ENCODE data around the gene DAZAP1.

DAZAP1 gene

GRCh38 chr19:1441677-1442438, 34.5 kb downstream of the DAZAP1 start (continued):
- TF ChIP-seq POU6F1 (CRISPR knock-in tag; IDR thresholded peaks at IDR 0.05; ENCODE audit: borderline replicate concordance, low read depth): no peak
- no peak for TF ChIP-seq GLIS3 (CRISPR knock-in tag; IDR thresholded peaks at IDR 0.05)
- TF ChIP-seq ISL1 (CRISPR knock-in tag; IDR thresholded peaks at IDR 0.05): no peak
- no peak for TF ChIP-seq ZNF70 (CRISPR knock-in tag; IDR thresholded peaks at IDR 0.05)
- TF ChIP-seq PATZ1 (CRISPR knock-in tag; IDR thresholded peaks at IDR 0.05; ENCODE audit: borderline replicate concordance): no peak
- TF ChIP-seq CSRNP3 (CRISPR knock-in tag; IDR thresholded peaks at IDR 0.05): no peak

GRCh38 chr19:1445185-1445931, 38.0 kb downstream of the DAZAP1 start:
- ATAC-seq: peak; percentile 88
- no peak for TF ChIP-seq TCF4 (CRISPR knock-in tag; IDR thresholded peaks at IDR 0.05; ENCODE audit: borderline replicate concordance)
- no peak for TF ChIP-seq RARB (CRISPR knock-in tag; IDR thresholded peaks at IDR 0.05)
- 0 out of 2 replicates have a peak, but pooled peaks have one; percentile 64 for TF ChIP-seq GLIS3 (CRISPR knock-in tag; IDR thresholded peaks at IDR 0.05)
- TF ChIP-seq BACH2 (CRISPR knock-in tag; IDR thresholded peaks at IDR 0.05; ENCODE audit: borderline replicate concordance): no peak
- TF ChIP-seq ZNF8 (CRISPR knock-in tag; IDR thresholded peaks at IDR 0.05): peak; percentile 36; the same call in 1 of the 2 replicates
- TF ChIP-seq SNAI2 (CRISPR knock-in tag; IDR thresholded peaks at IDR 0.05): no peak
- TF ChIP-seq ZFP3 (CRISPR knock-in tag; IDR thresholded peaks at IDR 0.05): no peak

GRCh38 chr19:1445932-1446712, 38.7 kb downstream of the DAZAP1 start:
- peak; percentile 25 for ATAC-seq
- no peak for TF ChIP-seq OSR1 (CRISPR knock-in tag; IDR thresholded peaks at IDR 0.05)
- TF ChIP-seq ZNF8 (CRISPR knock-in tag; IDR thresholded peaks at IDR 0.05): peak; percentile 96

GRCh38 chr19:1446713-1447481, 39.5 kb downstream of the DAZAP1 start:
- ATAC-seq: no peak
- TF ChIP-seq CSRNP3 (CRISPR knock-in tag; IDR thresholded peaks at IDR 0.05): no peak
- no peak for TF ChIP-seq ARNTL (CRISPR knock-in tag; IDR thresholded peaks at IDR 0.05; ENCODE audit: borderline replicate concordance, low read depth)
- no peak for TF ChIP-seq POU6F1 (CRISPR knock-in tag; IDR thresholded peaks at IDR 0.05; ENCODE audit: borderline replicate concordance, low read depth)
- no peak for TF ChIP-seq ISL1 (CRISPR knock-in tag; IDR thresholded peaks at IDR 0.05)
- no peak for TF ChIP-seq OSR1 (CRISPR knock-in tag; IDR thresholded peaks at IDR 0.05)
- no peak for TF ChIP-seq BACH2 (CRISPR knock-in tag; IDR thresholded peaks at IDR 0.05; ENCODE audit: borderline replicate concordance)
- no peak for TF ChIP-seq TCF4 (CRISPR knock-in tag; IDR thresholded peaks at IDR 0.05; ENCODE audit: borderline replicate concordance)
- TF ChIP-seq ZNF565 (CRISPR knock-in tag; conservative IDR thresholded peaks at IDR 0.05; ENCODE audit: low read depth): no peak
- no peak for TF ChIP-seq TSHZ2 (CRISPR knock-in tag; IDR thresholded peaks at IDR 0.05)
- TF ChIP-seq ESRRG (CRISPR knock-in tag; IDR thresholded peaks at IDR 0.05): no peak
- TF ChIP-seq RARB (CRISPR knock-in tag; IDR thresholded peaks at IDR 0.05): no peak
- TF ChIP-seq ZNF8 (CRISPR knock-in tag; IDR thresholded peaks at IDR 0.05): no peak
- TF ChIP-seq SNAI2 (CRISPR knock-in tag; IDR thresholded peaks at IDR 0.05): no peak
- no peak for TF ChIP-seq ZFP3 (CRISPR knock-in tag; IDR thresholded peaks at IDR 0.05)
- TF ChIP-seq CSDC2 (CRISPR knock-in tag; IDR thresholded peaks at IDR 0.05): no peak
